IMR-90 (cell line): ENCODE data around the gene NCOA7.

Experiments
- FOS ChIP-seq: fragments of 150-350 bp; IDR thresholded peaks from 2 replicates; pipeline ENCODE4 v1.6.1; 2016; ENCODE audit warnings: low read depth, low read length
- MXI1 ChIP-seq: IDR thresholded peaks from 2 replicates; pipeline ENCODE4 v1.6.1; 2012; ENCODE audit warnings: low read depth, mild to moderate bottlenecking, low read length, moderate library complexity, borderline replicate concordance
- POLR2A ChIP-seq: IDR thresholded peaks from 2 replicates; pipeline ENCODE4 v1.6.1; 2012; ENCODE audit warnings: mild to moderate bottlenecking, low read depth, low read length
- RFX5 ChIP-seq: IDR thresholded peaks from 2 replicates; pipeline ENCODE4 v1.8.0; 2012; ENCODE audit warnings: low read depth, mild to moderate bottlenecking, low read length, moderate library complexity
- SMC3 ChIP-seq: fragments of 150-350 bp; IDR thresholded peaks from 2 replicates; pipeline ENCODE4 v1.6.1; 2016; ENCODE audit warnings: low read depth, mild to moderate bottlenecking, antibody characterized with exemption, low read length, moderate library complexity
- TF ChIP-seq, protein P1 (sequence below): conservative IDR thresholded peaks from 2 replicates; pipeline ENCODE4 v1.5.1; 2012; ENCODE audit warnings: mild to moderate bottlenecking, low read depth, low read length, improper control_type of control experiment

GRCh38 chr6:125784365-125784764, 6.4 kb upstream of the NCOA7 start:
- TF ChIP-seq RFX5, result no peak
- TF ChIP-seq, protein P1, sequence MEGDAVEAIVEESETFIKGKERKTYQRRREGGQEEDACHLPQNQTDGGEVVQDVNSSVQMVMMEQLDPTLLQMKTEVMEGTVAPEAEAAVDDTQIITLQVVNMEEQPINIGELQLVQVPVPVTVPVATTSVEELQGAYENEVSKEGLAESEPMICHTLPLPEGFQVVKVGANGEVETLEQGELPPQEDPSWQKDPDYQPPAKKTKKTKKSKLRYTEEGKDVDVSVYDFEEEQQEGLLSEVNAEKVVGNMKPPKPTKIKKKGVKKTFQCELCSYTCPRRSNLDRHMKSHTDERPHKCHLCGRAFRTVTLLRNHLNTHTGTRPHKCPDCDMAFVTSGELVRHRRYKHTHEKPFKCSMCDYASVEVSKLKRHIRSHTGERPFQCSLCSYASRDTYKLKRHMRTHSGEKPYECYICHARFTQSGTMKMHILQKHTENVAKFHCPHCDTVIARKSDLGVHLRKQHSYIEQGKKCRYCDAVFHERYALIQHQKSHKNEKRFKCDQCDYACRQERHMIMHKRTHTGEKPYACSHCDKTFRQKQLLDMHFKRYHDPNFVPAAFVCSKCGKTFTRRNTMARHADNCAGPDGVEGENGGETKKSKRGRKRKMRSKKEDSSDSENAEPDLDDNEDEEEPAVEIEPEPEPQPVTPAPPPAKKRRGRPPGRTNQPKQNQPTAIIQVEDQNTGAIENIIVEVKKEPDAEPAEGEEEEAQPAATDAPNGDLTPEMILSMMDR, result no peak
- TF ChIP-seq MXI1, result no peak
- no peak for TF ChIP-seq POLR2A
- TF ChIP-seq FOS, result no peak
- TF ChIP-seq SMC3, result no peak
